Aortic smooth muscle cell (primary cell): ENCODE results near the gene TEX12. TPM values are rescaled to one million over a fixed set of nuclear protein-coding genes. Genes with fewer than 3 reads are reported as not detected.

Experiments used
- total RNA-seq: library from RNA; depleted of rRNA; stranded (reverse); fragments of >200 nt; gene quantifications from 2 replicates; pipeline ENCODE4 v1.2.3, GENCODE V29; 2014

TEX12 gene, protein sequence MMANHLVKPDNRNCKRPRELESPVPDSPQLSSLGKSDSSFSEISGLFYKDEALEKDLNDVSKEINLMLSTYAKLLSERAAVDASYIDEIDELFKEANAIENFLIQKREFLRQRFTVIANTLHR
- total RNA-seq = 0.12 and 0.13 TPM in 2 replicates

DNA sequence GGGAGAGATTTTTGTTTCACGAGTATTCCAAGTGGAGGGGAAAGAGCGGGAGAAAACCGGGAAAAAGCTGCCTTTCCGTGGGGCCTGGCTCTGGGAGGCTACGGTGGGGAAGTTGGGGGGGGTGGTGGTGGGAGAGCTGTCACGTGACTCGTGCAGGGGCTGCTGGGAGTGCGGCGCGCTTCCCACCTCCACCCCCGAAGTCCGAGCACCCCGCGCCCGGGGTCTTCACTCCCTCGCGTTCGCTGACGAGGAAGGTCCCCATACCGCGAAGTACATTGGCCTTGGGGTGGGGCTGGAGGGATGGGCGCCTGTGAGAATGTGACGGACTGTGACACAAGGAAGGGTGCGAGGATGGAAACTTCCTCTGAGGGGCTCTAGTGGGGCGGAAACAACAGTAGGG is at the start of gene TEX12:
TEX12 (plus strand) TSS at position 228 of the 400 bp plus-strand sequence. CDS start 1,897 bp downstream, outside the sequence.

DNA sequence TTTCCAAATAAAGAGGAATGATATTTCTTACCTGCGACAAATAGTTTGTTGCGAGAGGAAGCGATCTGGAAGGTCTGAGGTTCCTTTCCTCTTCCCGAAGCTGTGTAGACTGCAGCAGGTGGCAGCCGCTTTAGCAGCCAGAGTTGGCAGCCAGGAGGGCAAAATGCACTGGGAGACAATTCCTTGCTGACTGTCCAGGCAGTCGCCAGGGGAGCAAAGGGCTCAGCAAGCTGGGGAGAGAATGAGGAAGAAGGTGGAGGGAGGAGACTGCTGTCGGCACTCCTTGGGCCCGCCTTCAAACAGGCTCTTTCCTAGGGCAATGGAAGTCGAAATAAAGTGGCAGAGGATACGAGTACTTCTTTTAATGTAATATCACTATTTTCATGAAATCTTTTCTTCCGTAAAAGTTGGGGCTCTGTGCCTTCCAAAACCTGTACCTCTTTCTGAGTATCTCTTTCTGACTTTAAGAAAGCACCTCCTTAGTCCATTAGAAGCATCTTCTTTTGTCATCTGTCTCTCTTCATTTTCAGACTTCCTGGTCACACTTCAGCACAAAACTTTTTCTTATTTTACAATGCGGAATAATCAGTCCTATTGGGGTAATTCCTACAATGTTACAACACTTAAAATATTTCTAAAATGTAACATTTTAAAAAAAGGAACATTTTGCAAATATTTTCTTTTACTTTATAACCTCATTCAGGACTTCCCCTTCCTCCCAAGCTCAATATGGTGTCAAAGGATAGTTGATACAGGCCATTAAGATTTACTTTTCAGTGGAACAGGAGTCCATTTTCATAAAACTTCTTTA is 3.1 kb upstream of the TEX12 start, which contains the start of gene IL18:
IL18 (minus strand) TSS at position 220 of the 811 bp plus-strand sequence. CDS start 9,041 bp downstream, outside the sequence.

DNA sequence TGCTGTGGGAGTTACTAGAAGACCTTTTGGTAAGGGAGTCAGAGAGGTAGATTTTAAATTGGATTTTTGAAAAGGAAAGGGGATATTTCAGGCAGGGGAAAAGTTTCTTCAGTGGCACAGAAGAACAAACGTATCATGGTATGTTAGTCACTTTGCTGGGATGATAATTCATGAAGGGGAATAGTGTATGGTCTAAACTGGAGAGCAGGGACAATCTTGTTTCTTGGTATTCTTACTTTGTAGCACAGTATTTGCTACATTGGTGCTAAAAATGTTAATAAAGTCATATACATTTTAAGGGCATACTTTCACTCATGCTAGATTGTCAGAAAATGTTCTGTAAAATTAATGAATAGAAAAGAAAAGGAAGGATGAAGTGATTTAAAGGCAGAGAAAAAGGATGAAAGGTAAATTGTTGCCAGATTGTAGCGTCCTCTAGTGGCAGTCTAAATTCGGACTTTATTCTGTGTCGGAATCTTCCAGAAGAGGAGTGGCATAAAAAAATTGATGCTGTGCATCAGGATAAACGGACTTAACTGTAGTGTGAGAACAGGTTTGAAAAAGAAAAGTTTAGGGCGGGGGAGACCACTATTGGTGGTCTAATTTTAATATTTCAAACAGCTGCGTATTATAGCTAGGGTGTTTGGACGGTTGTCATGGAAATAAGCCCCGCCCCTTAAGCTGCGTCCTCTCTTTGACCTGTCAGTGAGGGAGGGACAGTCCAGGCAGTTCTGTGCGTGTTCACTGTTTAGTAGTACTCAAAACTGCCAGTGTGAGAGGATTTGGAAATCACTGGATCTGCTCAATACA is 7.8 kb downstream of the TEX12 start, which contains the start of gene BCO2:
BCO2 (plus strand) TSS at position 724 of the 810 bp plus-strand sequence. CDS start 90 bp downstream, outside the sequence.

Other genes with a start within 250 kb of the TEX12 start
- gene C11orf52, start 248.5 kb upstream of the TEX12 start, total RNA-seq = 0.40 and 1.1 TPM in 2 replicates
- 24.3 and 38.4 TPM in 2 replicates for gene DIXDC1, start 230.0 kb upstream of the TEX12 start, total RNA-seq
- gene DLAT, start 142.0 kb upstream of the TEX12 start, total RNA-seq = 34.5 and 35.3 TPM in 2 replicates
- gene PIH1D2, start 93.4 kb upstream of the TEX12 start, total RNA-seq = 1.3 and 2.4 TPM in 2 replicates
- gene NKAPD1, start 93.1 kb upstream of the TEX12 start, total RNA-seq = 18.0 and 18.7 TPM in 2 replicates
- gene TIMM8B, start 80.6 kb upstream of the TEX12 start, total RNA-seq = 68.2 and 94.1 TPM in 2 replicates
- 146 and 153 TPM in 2 replicates for gene SDHD, start 80.5 kb upstream of the TEX12 start, total RNA-seq
- gene IL18, start 3.3 kb upstream of the TEX12 start, total RNA-seq = 0.12 TPM in 1 of 2 replicates, not detected in the other
- gene BCO2, start 8.1 kb downstream of the TEX12 start, total RNA-seq = 1.1 and 1.2 TPM in 2 replicates
- 47.1 and 52.3 TPM in 2 replicates for gene PTS, start 59.1 kb downstream of the TEX12 start, total RNA-seq
- not detected in 2 replicates for gene PLET1, start 93.5 kb downstream of the TEX12 start, total RNA-seq